H1 (cell line): ENCODE results near the gene GCNT1. TPM values are rescaled to one million over a fixed set of nuclear protein-coding genes. Genes with fewer than 3 reads are reported as not detected.

Source experiments
- KDM4A ChIP-seq: IDR thresholded peaks from one replicate; pipeline ENCODE4 v1.7.1; 2012; ENCODE audit warnings: low read depth, mild to moderate bottlenecking, moderate library complexity, low read length, inconsistent platforms; ENCODE audit not compliant: severe bottlenecking
- polyA plus RNA-seq, 7 experiments: library from polyadenylated mRNA; depleted of rRNA in 3 of 7; stranded (reverse) in 5 of 7; unstranded in 2 of 7; fragments of >200 nt in 5 of 7; fragments of 200-250 nt in 2 of 7; gene quantifications; 1 replicate in 5 of 7; 2 replicates in 1 of 7; 4 replicates in 1 of 7; pipeline versions ENCODE4 v1.2.1 to v1.2.3, GENCODE V29; 2011 to 2013; ENCODE audit warnings: missing spikeins in 2 of 7, mixed read lengths in 2 of 7
- total RNA-seq: library from RNA; stranded (reverse); fragmentation: NEBNext Ultra II Directional; extraction: Animal tissue kit (Norgen Biotek cat#: 25700); gene quantifications from 2 replicates; pipeline ENCODE4 v1.2.1, GENCODE V29; 2021

GCNT1 gene
- total and polyA plus RNA-seq, 2 of the 8 experiments (the other 6 are each of a cell fraction or from before 2014, with no cell fraction given), result 13.0 to 16.5 TPM

DNA sequence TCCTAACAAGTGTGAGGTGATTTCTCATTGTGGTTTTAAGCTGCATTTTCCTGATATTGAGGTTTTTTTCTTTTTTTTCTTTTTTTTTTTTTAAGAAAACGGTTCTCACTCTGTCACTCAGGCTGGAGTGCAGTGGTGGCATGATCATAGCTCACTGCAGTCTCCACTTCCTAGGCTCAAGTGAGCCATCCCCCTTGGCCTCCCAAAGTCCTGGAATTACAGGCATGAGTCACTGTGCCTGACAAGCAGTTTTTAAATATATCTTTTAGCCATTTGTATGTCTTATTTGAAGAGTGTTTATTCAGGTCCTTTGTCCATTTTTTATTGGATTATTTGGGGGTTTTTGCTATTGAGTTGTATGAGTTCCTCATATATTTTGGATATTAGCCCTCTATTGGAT is 53.8 kb downstream of the GCNT1 start (continued):
- no peak for TF ChIP-seq KDM4A
- TF ChIP-seq, all 59 proteins: peak for 0
